ENCODE measurements around the gene CSNK1G2.

CSNK1G2 gene

GRCh38 chr19:1956122-1956494, 15.1 kb downstream of the CSNK1G2 start:
- Histone ChIP-seq H3K27ac (ENCODE audit: low read depth, low read length) (no peak overlapping the region), H3K36me3 (ENCODE audit: control insufficient read depth, insufficient read depth, low read length) (peaks cover 14% of the 10 kb centered on the region; the same call in 1 of the 2 replicates), H3K4me1 (ENCODE audit: control insufficient read depth, insufficient read depth, low read length) (no peaks in the 10 kb centered on the region; the same call in 1 of the 2 replicates), H3K4me3 (ENCODE audit: low read depth, low read length) (no peak overlapping the region), H3K27me3 (ENCODE audit: control insufficient read depth, insufficient read depth, low read length) (no peaks in the 10 kb centered on the region), H3K9me3 (ENCODE audit: control insufficient read depth, insufficient read depth, low read length) (no peaks in the 10 kb centered on the region), H3K9ac (ENCODE audit: low read depth, low read length) (no peak overlapping the region)

- no peak overlapping the region for H3K27ac ChIP-seq (ENCODE audit: low read depth, low read length)
- H3K36me3 ChIP-seq (ENCODE audit: control insufficient read depth, insufficient read depth, low read length): peaks cover 15% of the 10 kb centered on the region
- no peaks in the 10 kb centered on the region for H3K9me3 ChIP-seq (ENCODE audit: control insufficient read depth, insufficient read depth, low read length)
- H3K9ac ChIP-seq (ENCODE audit: low read depth, low read length): no peak overlapping the region
- H3K27me3 ChIP-seq (ENCODE audit: control insufficient read depth, insufficient read depth, low read length): no peaks in the 10 kb centered on the region
- H3K4me3 ChIP-seq (ENCODE audit: low read depth, low read length): no peak overlapping the region
- H3K4me1 ChIP-seq (ENCODE audit: control insufficient read depth, insufficient read depth, low read length): no peaks in the 10 kb centered on the region; the same call in 1 of the 2 replicates
Measured at GRCh38 chr19:1956868-1957492, 16.0 kb downstream of the CSNK1G2 start.

GRCh38 chr19:1957562-1958248, 16.7 kb downstream of the CSNK1G2 start:
- peaks cover 14% of the 10 kb centered on the region for H3K36me3 ChIP-seq (ENCODE audit: control insufficient read depth, insufficient read depth, low read length)
- H3K9me3 ChIP-seq (ENCODE audit: control insufficient read depth, insufficient read depth, low read length): no peaks in the 10 kb centered on the region
- no peak overlapping the region for H3K9ac ChIP-seq (ENCODE audit: low read depth, low read length)
- no peaks in the 10 kb centered on the region for H3K27me3 ChIP-seq (ENCODE audit: control insufficient read depth, insufficient read depth, low read length)
- no peak overlapping the region for H3K4me3 ChIP-seq (ENCODE audit: low read depth, low read length)
- no peak overlapping the region for H3K27ac ChIP-seq (ENCODE audit: low read depth, low read length)
- no peaks in the 10 kb centered on the region; the same call in 1 of the 2 replicates for H3K4me1 ChIP-seq (ENCODE audit: control insufficient read depth, insufficient read depth, low read length)

- no peaks in the 10 kb centered on the region for H3K27me3 ChIP-seq (ENCODE audit: control insufficient read depth, insufficient read depth, low read length)
- no peak overlapping the region for H3K4me3 ChIP-seq (ENCODE audit: low read depth, low read length)
- H3K9me3 ChIP-seq (ENCODE audit: control insufficient read depth, insufficient read depth, low read length): no peaks in the 10 kb centered on the region
- H3K4me1 ChIP-seq (ENCODE audit: control insufficient read depth, insufficient read depth, low read length): no peaks in the 10 kb centered on the region; the same call in 1 of the 2 replicates
- H3K36me3 ChIP-seq (ENCODE audit: control insufficient read depth, insufficient read depth, low read length): peaks cover 6% of the 10 kb centered on the region
- H3K9ac ChIP-seq (ENCODE audit: low read depth, low read length): no peak overlapping the region
- no peak overlapping the region for H3K27ac ChIP-seq (ENCODE audit: low read depth, low read length)
Measured at GRCh38 chr19:1959928-1960589, 19.1 kb downstream of the CSNK1G2 start.

GRCh38 chr19:1961000-1961883, 20.3 kb downstream of the CSNK1G2 start:
- Histone ChIP-seq H3K9ac (ENCODE audit: low read depth, low read length) (no peak overlapping the region), H3K9me3 (ENCODE audit: control insufficient read depth, insufficient read depth, low read length) (no peaks in the 10 kb centered on the region), H3K4me3 (ENCODE audit: low read depth, low read length) (no peak overlapping the region), H3K27ac (ENCODE audit: low read depth, low read length) (no peak overlapping the region), H3K36me3 (ENCODE audit: control insufficient read depth, insufficient read depth, low read length) (peaks cover 6% of the 10 kb centered on the region), H3K27me3 (ENCODE audit: control insufficient read depth, insufficient read depth, low read length) (no peaks in the 10 kb centered on the region), H3K4me1 (ENCODE audit: control insufficient read depth, insufficient read depth, low read length) (no peaks in the 10 kb centered on the region; the same call in 1 of the 2 replicates)

- H3K4me1 ChIP-seq (ENCODE audit: control insufficient read depth, insufficient read depth, low read length): no peaks in the 10 kb centered on the region
- H3K27me3 ChIP-seq (ENCODE audit: control insufficient read depth, insufficient read depth, low read length): no peaks in the 10 kb centered on the region
- peaks cover 6% of the 10 kb centered on the region for H3K36me3 ChIP-seq (ENCODE audit: control insufficient read depth, insufficient read depth, low read length)
- no peaks in the 10 kb centered on the region for H3K9me3 ChIP-seq (ENCODE audit: control insufficient read depth, insufficient read depth, low read length)
- no peak overlapping the region for H3K27ac ChIP-seq (ENCODE audit: low read depth, low read length)
- no peak overlapping the region for H3K4me3 ChIP-seq (ENCODE audit: low read depth, low read length)
- H3K9ac ChIP-seq (ENCODE audit: low read depth, low read length): no peak overlapping the region
Measured at GRCh38 chr19:1962674-1963073, 21.7 kb downstream of the CSNK1G2 start.

GRCh38 chr19:1967087-1967608, 26.2 kb downstream of the CSNK1G2 start:
- H3K27ac ChIP-seq (ENCODE audit: low read depth, low read length): no peak overlapping the region
- no peaks in the 10 kb centered on the region for H3K27me3 ChIP-seq (ENCODE audit: control insufficient read depth, insufficient read depth, low read length)
- H3K9me3 ChIP-seq (ENCODE audit: control insufficient read depth, insufficient read depth, low read length): no peaks in the 10 kb centered on the region
- H3K4me1 ChIP-seq (ENCODE audit: control insufficient read depth, insufficient read depth, low read length): no peaks in the 10 kb centered on the region
- peaks cover 27% of the 10 kb centered on the region for H3K36me3 ChIP-seq (ENCODE audit: control insufficient read depth, insufficient read depth, low read length)
- no peak overlapping the region for H3K9ac ChIP-seq (ENCODE audit: low read depth, low read length)
- no peak overlapping the region for H3K4me3 ChIP-seq (ENCODE audit: low read depth, low read length)

GRCh38 chr19:1968279-1969175, 27.6 kb downstream of the CSNK1G2 start:
- no peaks in the 10 kb centered on the region for H3K4me1 ChIP-seq (ENCODE audit: control insufficient read depth, insufficient read depth, low read length)
- no peak overlapping the region for H3K27ac ChIP-seq (ENCODE audit: low read depth, low read length)
- H3K4me3 ChIP-seq (ENCODE audit: low read depth, low read length): no peak overlapping the region
- no peak overlapping the region for H3K9ac ChIP-seq (ENCODE audit: low read depth, low read length)
- H3K9me3 ChIP-seq (ENCODE audit: control insufficient read depth, insufficient read depth, low read length): no peaks in the 10 kb centered on the region
- no peaks in the 10 kb centered on the region for H3K27me3 ChIP-seq (ENCODE audit: control insufficient read depth, insufficient read depth, low read length)
- peaks cover 23% of the 10 kb centered on the region for H3K36me3 ChIP-seq (ENCODE audit: control insufficient read depth, insufficient read depth, low read length)

- no peaks in the 10 kb centered on the region for H3K27me3 ChIP-seq (ENCODE audit: control insufficient read depth, insufficient read depth, low read length)
- H3K9ac ChIP-seq (ENCODE audit: low read depth, low read length): no peak overlapping the region
- H3K4me1 ChIP-seq (ENCODE audit: control insufficient read depth, insufficient read depth, low read length): no peaks in the 10 kb centered on the region
- H3K27ac ChIP-seq (ENCODE audit: low read depth, low read length): no peak overlapping the region
- H3K36me3 ChIP-seq (ENCODE audit: control insufficient read depth, insufficient read depth, low read length): peaks cover 28% of the 10 kb centered on the region
- H3K9me3 ChIP-seq (ENCODE audit: control insufficient read depth, insufficient read depth, low read length): no peaks in the 10 kb centered on the region
- H3K4me3 ChIP-seq (ENCODE audit: low read depth, low read length): no peak overlapping the region
Measured at GRCh38 chr19:1969176-1970002, 28.4 kb downstream of the CSNK1G2 start.

Data from HUES48 (cell line).